ENCODE results near the gene SCNN1G. TPM values are rescaled to one million over a fixed set of nuclear protein-coding genes. Genes with fewer than 3 reads are reported as not detected.

SCNN1G gene
- total and polyA plus RNA-seq, 2 of the 13 experiments (the other 11 are each of a cell fraction or from before 2014, with no cell fraction given): not detected

DNA sequence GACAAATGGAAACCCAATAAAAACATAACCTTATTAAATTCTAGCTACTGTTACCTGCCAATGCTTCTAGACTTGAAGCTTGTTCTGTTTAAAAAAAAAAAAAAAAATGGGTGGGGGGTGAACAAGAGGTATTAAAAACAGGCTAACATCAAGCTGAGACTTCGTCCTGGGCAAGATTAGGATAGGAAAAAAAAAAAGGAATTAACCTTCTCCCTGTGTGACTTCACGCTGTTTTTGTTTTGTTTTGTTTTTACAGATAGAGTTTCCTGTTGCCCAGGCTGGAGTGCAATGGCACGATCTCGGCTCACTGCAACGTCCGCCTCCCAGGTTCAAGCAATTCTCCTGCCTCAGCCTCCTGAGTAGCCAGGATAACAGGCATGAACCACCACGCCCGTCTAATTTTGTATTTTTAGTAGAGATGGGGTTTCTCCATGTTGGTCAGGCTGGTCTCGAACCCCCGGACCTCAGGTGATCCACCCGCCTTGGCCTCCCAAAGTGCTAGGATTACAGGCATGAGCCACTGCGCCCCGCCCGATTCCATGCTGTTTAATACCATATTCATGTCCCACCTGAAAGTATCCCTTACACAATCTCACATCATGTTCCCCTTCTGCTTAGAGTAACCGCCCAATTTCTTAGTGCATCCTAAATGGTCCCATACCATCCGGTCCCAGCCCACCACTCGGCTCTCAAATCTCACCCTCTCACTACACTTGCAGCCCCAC, 35.5 kb upstream of the SCNN1G start (continued):
- no peak for TF ChIP-seq GABPA (IDR thresholded peaks at IDR 0.05; ENCODE audit: low read depth, low read length)
- no peak for TF ChIP-seq GABPA (CRISPR knock-in tag; IDR thresholded peaks at IDR 0.05; ENCODE audit: low read depth)
- TF ChIP-seq, protein P1, sequence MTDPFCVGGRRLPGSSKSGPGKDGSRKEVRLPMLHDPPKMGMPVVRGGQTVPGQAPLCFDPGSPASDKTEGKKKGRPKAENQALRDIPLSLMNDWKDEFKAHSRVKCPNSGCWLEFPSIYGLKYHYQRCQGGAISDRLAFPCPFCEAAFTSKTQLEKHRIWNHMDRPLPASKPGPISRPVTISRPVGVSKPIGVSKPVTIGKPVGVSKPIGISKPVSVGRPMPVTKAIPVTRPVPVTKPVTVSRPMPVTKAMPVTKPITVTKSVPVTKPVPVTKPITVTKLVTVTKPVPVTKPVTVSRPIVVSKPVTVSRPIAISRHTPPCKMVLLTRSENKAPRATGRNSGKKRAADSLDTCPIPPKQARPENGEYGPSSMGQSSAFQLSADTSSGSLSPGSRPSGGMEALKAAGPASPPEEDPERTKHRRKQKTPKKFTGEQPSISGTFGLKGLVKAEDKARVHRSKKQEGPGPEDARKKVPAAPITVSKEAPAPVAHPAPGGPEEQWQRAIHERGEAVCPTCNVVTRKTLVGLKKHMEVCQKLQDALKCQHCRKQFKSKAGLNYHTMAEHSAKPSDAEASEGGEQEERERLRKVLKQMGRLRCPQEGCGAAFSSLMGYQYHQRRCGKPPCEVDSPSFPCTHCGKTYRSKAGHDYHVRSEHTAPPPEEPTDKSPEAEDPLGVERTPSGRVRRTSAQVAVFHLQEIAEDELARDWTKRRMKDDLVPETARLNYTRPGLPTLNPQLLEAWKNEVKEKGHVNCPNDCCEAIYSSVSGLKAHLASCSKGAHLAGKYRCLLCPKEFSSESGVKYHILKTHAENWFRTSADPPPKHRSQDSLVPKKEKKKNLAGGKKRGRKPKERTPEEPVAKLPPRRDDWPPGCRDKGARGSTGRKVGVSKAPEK (CRISPR knock-in tag; IDR thresholded peaks at IDR 0.05; ENCODE audit: borderline replicate concordance): no peak
- TF ChIP-seq ZNF775 (CRISPR knock-in tag; IDR thresholded peaks at IDR 0.05; ENCODE audit: borderline replicate concordance): no peak
- no peak for TF ChIP-seq ZNF652 (CRISPR knock-in tag; IDR thresholded peaks at IDR 0.05; ENCODE audit: borderline replicate concordance, low read depth)
- 0 out of 2 replicates have a peak, but pooled peaks have one; percentile 42 for TF ChIP-seq RNF219 (CRISPR knock-in tag; IDR thresholded peaks at IDR 0.05)
- TF ChIP-seq ZNF121 (CRISPR knock-in tag; IDR thresholded peaks at IDR 0.05): no peak
- peak; percentile 38; the same call in 1 of the 2 replicates for TF ChIP-seq POLR2G (IDR thresholded peaks at IDR 0.05; ENCODE audit: low read depth, low read length)
- TF ChIP-seq ZBTB20 (CRISPR knock-in tag; IDR thresholded peaks at IDR 0.05; ENCODE audit: borderline replicate concordance, low read depth): no peak; the same call in 1 of the 2 replicates
- TF ChIP-seq ZNF75D (CRISPR knock-in tag; IDR thresholded peaks at IDR 0.05; ENCODE audit: borderline replicate concordance): no peak

Measured in HepG2 (cell line).